HFF-Myc (cell line): ENCODE measurements around the gene ERV3-1.
A peak's percentile ranks its signal among the peaks of the same experiment; 100 is the strongest.
"Not testable (repeated sequence)": the region's sequence is repeated elsewhere in the genome, so short reads cannot be mapped to it uniquely, and the experiment has no call there.

Experiments
- DNase-seq: peaks from one replicate; pipeline ENCODE4 v3.0.0-alpha.2; 2011; ENCODE audit warnings: low read depth; ENCODE audit errors: extremely low read depth
- H3K4me3 ChIP-seq: replicated peaks from 2 replicates; pipeline ENCODE4 v1.5.1; 2011; ENCODE audit warnings: low read depth, mild to moderate bottlenecking, control low read depth, low read length
- CTCF ChIP-seq: IDR thresholded peaks from 2 replicates; pipeline ENCODE4 v1.5.1; 2012; ENCODE audit warnings: mild to moderate bottlenecking, low read depth, low read length, control low read depth; ENCODE audit errors: missing control alignments

The ERV3-1 gene

GRCh38 chr7:64947252-64948000, 59.1 kb downstream of the ERV3-1 start:
- H3K4me3 ChIP-seq, result peak overlapping the region; percentile 32
- DNase-seq, result no peak
- no peak for TF ChIP-seq CTCF

- no peak for DNase-seq
- no peak overlapping the region for H3K4me3 ChIP-seq
- TF ChIP-seq CTCF, result peak; percentile 24
Measured at GRCh38 chr7:64946772-64947171, 59.7 kb downstream of the ERV3-1 start.

- H3K4me3 ChIP-seq, result no peak overlapping the region
- DNase-seq, result no peak
- TF ChIP-seq CTCF, result no peak
Measured at GRCh38 chr7:64945503-64946175, 60.8 kb downstream of the ERV3-1 start.

GRCh38 chr7:64944667-64945502, 61.6 kb downstream of the ERV3-1 start:
- DNase-seq, H3K4me3 ChIP-seq: not testable (repeated sequence)
